ENCODE measurements around the gene SYPL2.

DNA sequence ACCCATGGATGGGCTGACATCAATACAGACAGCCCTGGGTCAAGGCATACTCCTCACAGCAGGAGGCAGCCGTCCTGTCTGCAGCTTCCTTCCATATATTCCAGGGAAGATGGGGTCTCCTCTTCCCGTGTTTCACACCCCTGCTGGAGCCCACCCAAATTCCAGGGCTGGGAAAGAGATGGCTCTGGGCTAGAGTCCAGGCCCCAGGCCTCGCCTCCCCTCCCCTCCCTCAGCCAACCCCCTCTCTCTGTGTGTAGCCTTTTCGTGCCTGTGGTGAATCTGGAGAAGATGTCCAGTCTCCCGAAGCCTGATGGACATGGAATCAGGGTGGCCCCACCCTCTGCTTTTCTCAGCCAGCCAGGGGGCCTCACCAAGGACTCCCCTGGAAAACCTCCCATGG lies 20.9 kb downstream of the SYPL2 start:
- TF ChIP-seq, protein P1, sequence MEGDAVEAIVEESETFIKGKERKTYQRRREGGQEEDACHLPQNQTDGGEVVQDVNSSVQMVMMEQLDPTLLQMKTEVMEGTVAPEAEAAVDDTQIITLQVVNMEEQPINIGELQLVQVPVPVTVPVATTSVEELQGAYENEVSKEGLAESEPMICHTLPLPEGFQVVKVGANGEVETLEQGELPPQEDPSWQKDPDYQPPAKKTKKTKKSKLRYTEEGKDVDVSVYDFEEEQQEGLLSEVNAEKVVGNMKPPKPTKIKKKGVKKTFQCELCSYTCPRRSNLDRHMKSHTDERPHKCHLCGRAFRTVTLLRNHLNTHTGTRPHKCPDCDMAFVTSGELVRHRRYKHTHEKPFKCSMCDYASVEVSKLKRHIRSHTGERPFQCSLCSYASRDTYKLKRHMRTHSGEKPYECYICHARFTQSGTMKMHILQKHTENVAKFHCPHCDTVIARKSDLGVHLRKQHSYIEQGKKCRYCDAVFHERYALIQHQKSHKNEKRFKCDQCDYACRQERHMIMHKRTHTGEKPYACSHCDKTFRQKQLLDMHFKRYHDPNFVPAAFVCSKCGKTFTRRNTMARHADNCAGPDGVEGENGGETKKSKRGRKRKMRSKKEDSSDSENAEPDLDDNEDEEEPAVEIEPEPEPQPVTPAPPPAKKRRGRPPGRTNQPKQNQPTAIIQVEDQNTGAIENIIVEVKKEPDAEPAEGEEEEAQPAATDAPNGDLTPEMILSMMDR (IDR thresholded peaks at IDR 0.05) = no peak
- TF ChIP-seq POLR2A (IDR thresholded peaks at IDR 0.05) = no peak

Measured in esophagus squamous epithelium (tissue), 4 donors.